Left colon (tissue), 2 donors: Measurements from ENCODE around the gene CCDC174. TPM values are rescaled to one million over a fixed set of nuclear protein-coding genes. Genes with fewer than 3 reads are reported as not detected.
"Not testable (repeated sequence)": the region's sequence is repeated elsewhere in the genome, so short reads cannot be mapped to it uniquely, and the experiment has no call there.

ENCODE experiments used
- ATAC-seq: fragments of 200-7000 bp; cut with Tn5 transposase; one replicate; pipeline ENCODE4 v1.9.1; 2020; ENCODE audit warnings: mild to moderate bottlenecking, moderate library complexity
- DNase-seq, 2 donors: peaks; one replicate each; pipeline ENCODE4 v3.0.0-alpha.2; 2020
- intact Hi-C, 2 donors: fragments of 100-400 bp; cut with DNase I in 1 of 2; cut with micrococcal nuclease in 1 of 2; formaldehyde crosslinking; loops; one replicate each; pipeline versions ENCODE4 v1.11.2 to v1.14.0; 2022; cut with DNase I, micrococcal nuclease
- total RNA-seq, 2 donors: library from RNA; stranded (reverse); fragmentation: NEBNext Ultra II Directional; extraction: Animal tissue kit (Norgen Biotek cat#: 25700); gene quantifications; one replicate each; pipeline ENCODE4 v1.2.1, GENCODE V29; 2021
- donor health status: DM: no; HTN: no; CAD: no.
- donor health status: DM: yes; HTN: yes; CAD: no.

CCDC174 gene
- total RNA-seq, 2 donors from 2014 or later, result 18.5 to 20.0 TPM

DNA sequence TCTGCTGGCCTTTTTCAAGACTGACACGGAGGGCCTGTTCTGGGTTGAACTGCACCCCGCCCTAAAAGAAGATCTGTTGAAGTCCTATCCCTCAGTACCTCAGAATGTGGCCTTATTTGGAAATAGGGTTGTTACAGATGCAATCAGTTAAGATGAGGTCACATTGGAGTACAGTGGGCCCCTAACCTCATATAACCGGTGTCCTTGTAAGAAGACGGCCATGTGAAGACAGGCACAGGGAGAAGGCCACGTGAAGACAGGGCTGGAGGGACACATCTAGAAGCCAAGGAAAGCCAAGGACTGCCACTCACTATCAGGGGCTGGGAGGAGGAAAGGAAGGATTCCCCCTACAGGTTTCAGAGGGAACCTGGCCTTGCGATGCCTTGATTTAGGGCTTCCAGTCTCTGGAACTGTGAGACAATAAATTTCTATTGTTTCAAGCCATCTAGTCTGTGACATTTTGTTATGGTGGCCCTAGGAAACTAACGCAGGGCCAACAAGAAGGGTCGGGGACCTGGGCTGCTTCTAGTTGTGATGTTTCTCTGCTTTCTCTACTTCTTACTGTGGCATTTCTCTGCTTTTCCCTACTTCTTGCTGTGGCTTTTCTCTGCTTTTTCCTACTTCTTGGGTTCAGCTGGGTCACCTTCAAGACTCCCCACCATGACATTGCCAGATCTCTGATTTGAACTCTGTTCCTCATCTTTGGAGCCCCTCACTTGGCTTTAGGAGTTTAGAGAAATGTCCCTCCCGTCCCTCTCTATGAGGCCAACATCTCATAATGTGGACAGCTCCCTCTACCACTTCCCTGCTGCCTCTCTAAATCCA is 4.8 kb upstream of the CCDC174 start:
- DNase-seq, result no peak
- intact Hi-C loops, result no loop called here

DNA sequence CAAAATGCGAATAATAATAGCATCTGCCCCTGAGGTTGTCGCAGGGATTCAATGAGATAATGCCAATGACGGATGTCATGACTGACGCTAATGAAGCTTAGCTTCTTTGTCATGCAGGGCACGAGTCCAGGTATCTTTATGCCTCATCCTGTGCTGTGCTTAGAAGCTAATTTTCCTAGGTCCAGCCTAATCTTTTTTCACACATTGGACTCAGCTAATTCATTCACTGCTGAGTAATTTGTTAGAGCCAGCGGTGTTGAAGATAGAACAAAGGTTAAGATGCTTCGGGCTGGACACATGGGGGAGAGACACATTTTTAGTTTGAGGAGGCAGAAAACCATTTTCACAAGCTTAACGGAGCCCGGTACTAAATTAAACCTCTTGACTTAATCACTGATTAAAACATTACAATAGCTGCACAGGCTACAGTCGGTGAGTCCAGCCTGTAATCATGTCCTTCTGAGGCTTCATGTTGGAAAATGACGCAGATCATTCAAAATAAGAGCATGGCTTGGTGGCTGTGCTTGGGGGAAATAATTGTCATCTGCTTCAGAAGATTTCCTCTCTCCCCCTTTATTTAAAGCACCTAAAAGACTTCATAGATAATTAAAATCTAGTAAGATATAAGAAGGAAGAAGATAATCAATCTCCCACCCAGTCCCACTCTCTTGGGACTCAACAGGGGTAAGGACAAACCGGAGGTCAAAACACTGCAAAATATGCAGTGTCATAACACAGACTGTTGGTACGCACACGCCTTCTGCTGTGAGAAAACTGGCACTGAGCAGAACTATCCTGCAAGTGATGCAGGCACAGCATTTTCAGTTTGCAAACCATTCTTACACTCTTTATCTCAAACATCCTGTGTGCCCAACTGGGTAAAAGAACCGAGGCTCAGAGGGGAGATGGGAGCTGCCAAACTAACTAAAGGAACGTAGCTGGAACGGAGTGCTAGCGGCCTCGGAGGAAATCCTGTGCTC is 3.3 kb upstream of the CCDC174 start:
- intact Hi-C loops, result no loop called here
- DNase-seq (no peak), ATAC-seq (no peak)

More for the DNA sequence above, 4.8 kb upstream of the CCDC174 start:
- ATAC-seq, result no peak

DNA sequence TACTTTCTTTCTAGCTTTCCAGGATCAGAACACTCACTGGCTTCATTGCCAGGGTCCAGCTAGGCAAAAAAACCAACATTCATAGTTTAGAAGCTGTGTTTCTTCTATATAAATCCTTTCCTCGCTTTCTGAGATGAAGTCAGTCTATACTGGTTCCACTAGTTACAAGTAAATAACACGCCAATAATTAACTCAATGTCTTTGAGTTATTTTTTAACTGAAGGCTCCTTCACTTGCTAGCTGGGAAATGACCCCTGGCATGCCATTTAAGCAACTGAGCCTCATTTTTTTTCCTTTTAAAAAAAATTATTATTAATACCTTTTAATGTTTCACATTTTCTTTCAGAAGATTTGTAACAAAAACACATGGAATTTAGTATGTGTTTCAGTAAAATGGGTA is 2.1 kb upstream of the CCDC174 start:
- ATAC-seq, result no peak
- no peak for DNase-seq
- intact Hi-C loops, result no loop called here

DNA sequence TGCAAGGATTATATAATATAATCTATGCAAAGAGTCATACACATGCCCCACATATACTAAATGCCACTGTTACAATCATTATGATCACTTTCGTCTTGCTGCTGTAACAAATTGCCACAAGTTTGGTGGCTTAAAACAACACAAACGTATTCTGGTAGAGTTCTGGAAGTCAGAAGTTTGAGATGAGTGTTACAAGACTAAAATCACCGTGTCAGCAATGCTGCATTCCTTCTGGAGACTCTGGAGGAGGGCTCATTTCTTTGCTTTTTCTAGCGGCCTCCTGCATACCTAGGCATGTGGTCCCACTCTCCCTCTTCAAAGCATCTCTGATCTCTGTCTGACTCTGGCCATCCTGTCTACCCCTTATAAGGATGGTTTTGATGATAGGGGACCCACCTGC is 1.4 kb upstream of the CCDC174 start:
- ATAC-seq (no peak), DNase-seq (no peak)
- intact Hi-C loops, result no loop called here

DNA sequence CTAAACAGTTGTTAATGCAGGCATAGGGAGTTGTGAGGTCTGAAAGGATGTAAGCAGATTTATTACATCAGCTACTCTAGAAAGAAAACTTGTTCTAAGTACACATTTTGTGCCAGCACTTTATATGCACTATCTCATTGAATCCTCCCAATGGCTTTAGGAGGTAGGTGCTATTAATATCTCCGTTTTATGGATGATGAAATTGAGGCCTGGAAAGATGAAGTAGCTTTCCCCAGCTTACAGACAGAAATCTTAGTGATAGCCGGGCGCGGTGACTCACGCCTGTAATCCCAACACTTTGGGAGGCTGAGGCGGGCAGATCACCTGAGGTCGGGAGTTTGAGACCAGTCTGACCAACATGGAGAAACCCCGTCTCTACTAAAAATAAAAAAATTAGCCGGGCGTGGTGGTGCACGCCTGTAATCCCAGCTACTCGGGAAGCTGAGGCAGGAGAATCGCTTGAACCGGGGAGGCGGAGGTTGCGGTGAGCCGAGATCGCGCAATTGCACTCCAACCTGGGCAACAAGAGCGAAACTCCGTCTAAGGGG is 872 bp downstream of the CCDC174 start:
- intact Hi-C loops, DNase-seq, ATAC-seq: not testable (repeated sequence)

DNA sequence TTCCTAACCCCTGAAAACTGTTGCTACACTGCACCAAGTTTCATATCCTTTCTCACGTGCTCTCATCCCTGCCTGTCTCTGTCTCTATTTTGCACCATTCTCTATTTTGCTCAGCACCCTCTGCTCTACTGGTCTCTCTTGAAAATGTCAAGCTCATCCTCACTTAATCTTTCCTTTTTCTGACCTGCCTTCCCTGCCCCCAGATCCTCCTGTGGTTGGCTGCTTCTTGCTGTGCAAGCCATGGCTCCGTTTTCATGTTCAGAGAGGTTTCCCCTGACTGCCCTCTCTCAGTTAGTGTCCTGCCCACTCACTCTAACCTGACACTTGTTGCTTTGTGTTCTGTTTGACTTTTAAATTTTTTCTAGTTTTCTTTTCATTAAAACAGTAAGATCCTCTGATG is 6.0 kb downstream of the CCDC174 start:
- intact Hi-C loops, result no loop called here
- DNase-seq, result no peak
- ATAC-seq, result no peak

DNA sequence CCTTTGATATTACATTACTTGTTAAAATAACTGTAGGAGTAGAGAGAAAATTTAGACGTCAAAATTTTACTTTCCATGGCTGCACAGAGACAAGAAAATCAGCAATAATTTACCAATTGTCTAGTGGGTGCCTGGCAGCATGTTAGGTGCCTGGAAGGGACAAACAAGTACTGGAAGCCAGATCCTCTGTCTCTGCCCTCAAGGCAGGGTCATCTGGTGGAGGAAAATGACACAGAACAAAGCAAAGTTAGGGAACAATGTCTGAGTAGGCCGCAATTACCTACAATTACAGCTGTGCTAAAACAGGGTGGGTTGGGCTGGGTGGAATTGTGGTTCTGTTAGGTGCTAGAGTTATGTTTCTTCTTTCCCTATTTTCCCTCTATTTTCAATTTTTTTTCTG is 7.4 kb downstream of the CCDC174 start:
- ATAC-seq (no peak), DNase-seq (no peak)
- intact Hi-C loops, result no loop called here

DNA sequence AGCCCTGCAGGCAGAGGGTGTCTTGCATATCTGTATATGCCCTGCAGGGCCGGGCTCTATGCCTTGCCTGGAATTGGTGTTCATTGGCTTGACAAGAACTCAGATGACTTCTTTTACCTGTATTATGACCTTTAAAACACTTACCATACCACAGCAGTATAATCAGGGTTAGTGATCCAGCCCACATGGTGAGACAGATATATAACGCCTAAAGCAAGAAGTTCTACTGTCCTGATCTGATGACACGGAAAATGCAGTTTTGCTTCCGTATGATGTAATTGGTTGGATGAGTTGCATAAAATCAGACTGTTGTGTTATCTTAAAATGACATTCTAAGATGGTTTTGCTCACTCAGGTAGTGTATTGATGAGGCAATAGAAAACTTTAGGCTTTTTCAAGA is 9.4 kb downstream of the CCDC174 start:
- DNase-seq, result no peak
- ATAC-seq, result no peak
- intact Hi-C loops, result no loop called here

DNA sequence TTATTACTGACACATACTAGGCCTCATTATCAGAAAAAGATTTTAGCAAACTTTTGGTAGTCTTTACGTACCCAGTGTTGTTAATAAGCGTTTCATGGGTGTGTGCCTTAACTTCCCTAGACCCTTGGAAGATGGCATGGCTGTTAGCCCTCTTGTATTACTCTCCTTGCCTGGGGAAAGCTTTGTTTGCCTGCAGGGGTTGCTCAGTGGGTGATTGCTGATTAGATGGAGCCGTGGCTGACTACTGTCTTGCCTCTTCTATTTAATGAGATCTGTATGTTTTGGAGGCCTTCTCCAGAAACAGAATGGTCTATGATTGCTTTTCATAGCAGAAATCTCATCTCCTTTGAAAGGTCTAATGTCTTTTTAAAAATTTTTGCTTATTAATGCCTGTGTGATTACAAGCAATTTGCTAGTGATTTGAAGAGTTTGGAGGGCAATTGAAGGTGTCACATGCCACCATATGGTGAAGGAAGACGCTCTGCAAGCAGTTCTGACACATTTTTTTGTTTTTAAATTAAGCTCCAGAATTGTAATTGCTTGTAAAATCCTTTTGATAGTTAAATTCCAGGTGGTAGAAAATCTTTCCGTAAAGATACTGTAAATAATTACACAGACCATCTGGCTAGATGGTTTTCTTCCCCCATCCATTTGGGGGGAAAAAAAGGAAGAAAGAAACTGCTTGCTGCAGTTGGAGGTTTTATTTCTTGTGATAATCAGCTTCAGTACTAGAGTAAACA is 12.0 kb downstream of the CCDC174 start:
- ATAC-seq (no peak), DNase-seq (no peak)
- intact Hi-C loops, result no loop called here

DNA sequence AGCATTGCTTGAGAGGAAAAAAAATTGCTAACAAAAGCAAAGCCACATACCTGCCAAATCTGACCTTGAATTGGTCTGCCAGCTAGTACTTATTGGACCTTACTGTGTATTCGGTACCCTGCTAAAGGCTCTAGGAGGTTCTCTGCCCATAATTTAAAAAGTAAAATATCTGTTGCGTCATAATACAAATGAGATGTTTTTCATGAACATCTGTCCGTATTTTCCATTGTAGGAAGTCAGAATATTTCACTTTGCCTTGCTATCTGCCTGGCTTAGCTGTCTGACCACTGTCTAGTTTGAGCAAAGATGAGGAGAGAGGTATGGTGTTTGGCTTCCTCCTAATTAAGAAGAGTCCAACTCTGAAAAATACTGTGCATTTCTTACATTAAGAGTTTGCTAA is 12.6 kb downstream of the CCDC174 start:
- ATAC-seq (no peak), DNase-seq (no peak)
- intact Hi-C loops, result no loop called here

DNA sequence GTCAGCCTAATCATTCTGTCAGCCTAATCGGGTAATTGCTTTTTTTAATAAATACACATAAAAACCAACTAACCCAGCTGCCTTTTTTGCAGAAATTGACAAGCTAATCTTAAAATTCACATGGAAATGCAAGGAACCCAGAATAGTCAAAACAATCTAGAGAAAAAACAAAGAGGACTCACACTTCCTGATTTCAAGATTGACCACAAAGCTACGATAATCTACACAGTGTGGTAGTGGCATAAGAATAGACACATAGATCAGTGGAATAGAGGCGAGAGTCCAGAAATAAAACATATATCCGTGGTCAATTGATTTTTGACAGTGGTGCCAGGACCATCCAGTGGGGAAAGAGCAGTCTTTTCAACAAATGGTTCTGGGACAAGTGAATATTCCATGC is 21.0 kb downstream of the CCDC174 start:
- no peak for DNase-seq
- ATAC-seq, result no peak
- intact Hi-C loops, result loop anchor here in 1 of 2 donors (2.0 kb wide), 1 partner anchor 248 kb away; no protein-coding TSS in a partner anchor

DNA sequence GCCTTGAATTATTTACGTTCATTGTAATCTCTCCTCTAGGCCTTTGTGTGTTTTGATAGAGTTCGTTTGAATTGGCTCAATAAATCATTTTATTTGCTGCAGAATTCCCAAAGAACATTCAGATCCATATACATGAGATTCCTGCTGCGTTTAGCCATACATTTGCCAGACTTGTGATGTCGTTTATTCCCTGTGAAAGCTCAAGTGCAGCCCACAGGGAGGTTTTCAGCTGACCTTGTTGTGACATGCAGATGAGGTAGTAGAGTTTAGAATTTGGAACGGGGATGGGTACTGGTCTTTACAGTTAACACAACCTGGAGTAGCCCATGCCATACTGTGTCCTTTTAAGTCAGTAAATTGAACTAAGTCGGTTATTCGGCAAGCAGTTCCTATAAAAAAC is 23.3 kb downstream of the CCDC174 start, which contains the start of gene C3orf20:
Gene C3orf20, plus strand, starts transcription at position 301 of the 400 bp plus-strand sequence. CDS start 7,573 bp downstream, outside the sequence.
- intact Hi-C loops, result no loop called here
- DNase-seq (no peak), ATAC-seq (no peak)

DNA sequence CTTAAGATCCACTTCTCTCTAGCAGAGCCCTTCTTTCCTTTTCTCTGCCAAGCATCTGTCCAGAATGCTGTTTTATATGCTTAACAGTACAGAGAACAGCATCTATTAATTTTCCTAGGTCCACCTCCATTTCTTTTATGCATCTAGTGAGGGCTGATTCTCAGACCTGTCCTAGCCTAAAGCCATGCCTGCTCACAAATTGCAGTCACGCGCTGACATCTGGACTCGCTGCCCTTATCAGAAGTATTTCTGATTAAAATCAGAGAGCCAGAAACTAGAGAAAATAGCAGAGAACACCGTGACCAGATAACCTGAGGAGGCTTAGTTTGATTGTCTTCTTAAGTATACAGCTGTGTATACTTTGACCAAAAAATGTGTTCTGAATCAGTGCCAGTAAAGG is 25.3 kb downstream of the CCDC174 start:
- DNase-seq, result no peak
- intact Hi-C loops, result no loop called here
- no peak for ATAC-seq

DNA sequence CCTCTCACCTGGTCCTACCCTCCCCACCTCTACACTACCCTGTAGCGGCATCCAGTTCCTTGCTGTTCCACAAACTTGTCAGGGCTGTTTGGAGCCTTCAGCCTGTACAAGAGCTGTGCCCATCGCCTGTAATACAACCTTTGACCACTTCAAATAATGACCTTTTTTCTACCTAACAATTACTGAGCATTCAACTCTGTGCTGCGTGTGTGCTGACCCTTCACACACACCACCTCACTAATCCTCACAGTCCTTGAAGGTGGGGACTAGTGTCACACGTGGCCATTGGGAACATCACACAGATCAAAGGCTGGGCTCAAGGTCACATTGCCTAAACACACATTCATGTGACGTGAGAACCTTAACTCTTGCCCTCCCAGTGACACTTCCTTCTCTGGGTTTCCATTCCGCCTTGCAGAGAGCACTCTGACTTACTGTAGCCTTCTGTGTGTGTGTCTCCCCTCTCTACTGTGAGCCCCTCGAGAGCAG is 26.5 kb downstream of the CCDC174 start:
- ATAC-seq (no peak), DNase-seq (no peak)
- intact Hi-C loops, result no loop called here

DNA sequence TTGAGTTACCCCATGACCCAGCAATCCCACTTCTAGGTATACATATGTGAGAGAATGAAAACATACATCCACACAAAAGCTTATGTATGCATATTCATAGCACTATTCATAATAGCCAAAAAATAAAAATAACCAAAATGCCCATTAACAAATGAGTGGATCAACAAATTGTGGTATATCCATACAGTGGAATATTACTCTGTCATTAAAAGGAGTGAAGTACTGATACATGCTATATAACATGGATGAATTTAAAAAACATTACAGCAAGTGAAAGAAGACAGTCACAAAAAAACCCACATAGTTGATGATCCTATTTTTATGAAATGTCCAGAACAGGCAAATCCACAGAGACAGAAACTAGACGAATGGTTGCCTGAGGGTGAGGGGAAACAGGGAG is 28.6 kb downstream of the CCDC174 start:
- ATAC-seq (no peak), DNase-seq (no peak)
- intact Hi-C loops, result no loop called here

DNA sequence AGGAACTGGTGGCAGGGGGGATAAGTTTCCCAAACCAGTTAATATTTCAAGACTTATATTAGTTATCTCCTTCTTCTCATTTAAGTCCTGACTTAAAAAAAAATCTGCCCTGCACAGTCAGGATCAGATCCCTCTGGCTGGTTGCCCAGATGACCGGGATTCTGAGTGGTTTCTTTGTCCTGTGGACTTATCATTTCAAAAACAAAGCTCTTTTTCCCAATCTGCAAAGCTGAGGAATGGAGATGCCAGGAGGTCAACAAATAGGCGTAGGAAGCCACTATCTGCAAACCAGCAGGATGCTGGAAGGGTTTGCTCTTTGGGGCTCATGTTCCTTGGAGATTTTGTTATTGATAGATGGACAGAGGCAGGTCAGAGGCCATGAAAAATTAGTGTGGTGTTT is 29.2 kb downstream of the CCDC174 start:
- ATAC-seq (no peak), DNase-seq (no peak)
- intact Hi-C loops, result no loop called here

DNA sequence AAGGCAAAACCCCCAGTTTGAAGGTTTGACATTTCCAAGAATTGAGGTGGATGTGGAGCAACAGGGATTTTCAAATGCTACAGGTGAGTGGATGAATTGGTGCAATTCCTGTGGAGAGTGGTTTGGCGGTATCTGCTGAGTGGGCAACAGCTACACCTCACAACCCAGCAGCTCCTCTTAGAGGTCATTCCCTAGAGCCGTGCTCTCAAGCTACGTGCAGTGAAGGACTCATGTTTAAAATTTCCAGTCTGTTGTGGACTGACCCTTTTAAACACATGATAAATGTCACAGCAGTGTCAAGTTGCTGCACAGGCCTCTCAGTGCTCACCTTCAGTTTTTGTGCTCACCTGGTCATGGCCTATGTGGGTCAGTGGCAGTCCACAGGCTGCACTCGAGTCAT is 32.9 kb downstream of the CCDC174 start:
- no peak for ATAC-seq
- DNase-seq, result no peak
- intact Hi-C loops, result no loop called here

DNA sequence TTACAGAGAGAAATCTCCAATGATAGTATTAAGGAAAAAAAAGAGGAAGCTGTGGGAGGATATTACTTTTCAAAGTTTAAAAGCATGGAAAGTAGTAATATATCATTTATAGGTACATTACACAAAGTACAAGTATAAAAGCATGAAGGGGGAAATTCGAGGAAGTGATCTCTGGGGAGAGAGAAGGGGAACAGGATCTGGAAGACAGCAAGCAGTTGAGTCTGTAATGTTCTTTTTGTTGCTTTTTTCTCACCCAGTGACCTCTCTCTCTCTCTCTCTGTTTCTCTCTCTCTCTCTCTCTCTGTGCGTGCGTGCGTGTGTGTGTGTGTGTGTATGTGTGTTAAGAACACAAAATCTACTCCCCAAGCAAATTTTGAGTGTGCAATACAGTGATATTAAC is 33.6 kb downstream of the CCDC174 start:
- intact Hi-C loops, result no loop called here

DNA sequence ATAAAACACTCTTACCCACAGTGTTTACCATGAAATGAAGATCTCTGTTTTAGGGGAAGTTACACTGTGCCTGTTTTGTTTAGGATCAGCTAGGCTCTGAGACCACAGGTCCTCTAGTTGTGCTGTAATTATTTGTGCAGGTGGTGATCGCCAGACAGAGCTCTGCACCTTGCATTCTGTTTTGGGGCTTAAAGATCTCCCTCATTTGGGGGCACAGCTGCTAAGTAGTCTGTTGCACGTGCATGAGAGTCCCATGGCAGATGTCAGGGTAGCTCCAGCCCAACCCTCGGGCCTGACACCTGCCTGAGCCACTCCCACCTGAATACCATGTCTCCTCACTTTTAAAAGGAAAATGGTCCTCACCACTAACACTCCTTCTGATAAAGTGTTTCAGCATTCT is 35.8 kb downstream of the CCDC174 start:
- intact Hi-C loops, result no loop called here
- DNase-seq (no peak), ATAC-seq (no peak)

More for the DNA sequence above, 33.6 kb downstream of the CCDC174 start:
- DNase-seq (no peak), ATAC-seq (no peak)
